GM18519 (cell line): Measurements from ENCODE around the gene APLP2.
A peak's percentile ranks its signal among the peaks of the same experiment; 100 is the strongest.
"Not testable (repeated sequence)": the region's sequence is repeated elsewhere in the genome, so short reads cannot be mapped to it uniquely, and the experiment has no call there.

ENCODE experiments used
- ATAC-seq: cut with Tn5 transposase; IDR thresholded peaks from one replicate; pipeline ENCODE4 v1.9.1; 2021; ENCODE audit warnings: mild to moderate bottlenecking, moderate library complexity; ENCODE audit not compliant: unreplicated experiment, low FRiP score

The APLP2 gene

DNA sequence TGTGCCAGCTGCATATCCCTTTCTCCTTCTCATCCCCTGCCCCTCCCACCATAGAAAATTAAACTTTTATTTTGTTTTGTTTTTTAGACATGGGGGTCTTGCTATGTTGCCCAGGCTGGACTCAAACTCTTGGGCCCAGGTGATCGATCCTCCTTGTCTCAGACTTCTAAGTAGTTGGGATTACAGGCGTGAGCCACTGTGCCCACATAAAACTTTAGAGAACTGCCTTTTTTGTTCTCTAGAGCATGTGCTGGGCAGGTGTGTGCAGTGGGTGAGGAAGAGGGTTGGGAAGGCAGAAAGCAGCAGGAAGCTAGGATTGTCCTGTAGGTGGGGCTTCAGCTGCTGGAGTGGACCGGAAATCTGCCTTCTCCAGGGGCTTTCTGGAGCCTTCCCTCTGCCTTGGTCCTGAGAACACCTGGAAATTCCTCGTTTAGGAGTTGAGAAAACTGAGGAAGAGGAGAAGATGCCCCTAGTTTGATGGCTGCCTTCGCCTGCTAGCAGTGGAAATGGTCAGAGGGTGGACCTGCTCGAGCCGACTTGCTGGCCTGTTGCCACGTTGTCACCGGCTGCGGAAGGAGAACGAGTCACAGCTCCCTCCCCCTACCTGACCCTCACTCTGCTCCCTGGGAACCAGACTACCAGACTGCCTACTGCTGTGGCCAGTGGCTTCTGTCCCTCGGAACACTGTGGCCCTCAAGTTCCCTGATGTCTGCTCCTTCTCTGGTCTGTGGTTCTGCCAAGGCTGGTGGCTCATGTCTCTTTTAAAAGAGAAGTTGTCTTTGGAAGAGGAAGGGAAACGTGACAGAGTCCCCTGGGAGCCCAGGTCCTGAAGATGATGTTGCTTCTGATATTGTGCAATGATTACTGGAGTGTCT, 93.9 kb downstream of the APLP2 start:
- no peak for ATAC-seq

DNA sequence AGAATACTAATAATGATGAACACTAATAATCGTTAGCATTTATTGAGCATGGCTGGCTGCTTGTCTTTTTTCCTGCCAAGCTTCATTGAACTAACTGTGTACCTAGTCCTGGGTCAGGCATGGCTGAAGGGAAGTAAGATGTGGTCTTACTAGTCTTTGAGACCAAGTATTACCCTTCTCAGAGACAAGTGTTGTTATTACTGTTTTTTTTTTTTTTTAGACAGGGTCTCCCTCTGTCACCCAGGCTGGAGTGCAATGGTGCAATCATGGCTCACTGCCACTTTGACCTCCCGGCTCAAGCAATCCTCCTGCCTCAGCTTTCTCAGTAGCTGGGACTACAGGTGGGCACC, 94.5 kb downstream of the APLP2 start:
- no peak for ATAC-seq

DNA sequence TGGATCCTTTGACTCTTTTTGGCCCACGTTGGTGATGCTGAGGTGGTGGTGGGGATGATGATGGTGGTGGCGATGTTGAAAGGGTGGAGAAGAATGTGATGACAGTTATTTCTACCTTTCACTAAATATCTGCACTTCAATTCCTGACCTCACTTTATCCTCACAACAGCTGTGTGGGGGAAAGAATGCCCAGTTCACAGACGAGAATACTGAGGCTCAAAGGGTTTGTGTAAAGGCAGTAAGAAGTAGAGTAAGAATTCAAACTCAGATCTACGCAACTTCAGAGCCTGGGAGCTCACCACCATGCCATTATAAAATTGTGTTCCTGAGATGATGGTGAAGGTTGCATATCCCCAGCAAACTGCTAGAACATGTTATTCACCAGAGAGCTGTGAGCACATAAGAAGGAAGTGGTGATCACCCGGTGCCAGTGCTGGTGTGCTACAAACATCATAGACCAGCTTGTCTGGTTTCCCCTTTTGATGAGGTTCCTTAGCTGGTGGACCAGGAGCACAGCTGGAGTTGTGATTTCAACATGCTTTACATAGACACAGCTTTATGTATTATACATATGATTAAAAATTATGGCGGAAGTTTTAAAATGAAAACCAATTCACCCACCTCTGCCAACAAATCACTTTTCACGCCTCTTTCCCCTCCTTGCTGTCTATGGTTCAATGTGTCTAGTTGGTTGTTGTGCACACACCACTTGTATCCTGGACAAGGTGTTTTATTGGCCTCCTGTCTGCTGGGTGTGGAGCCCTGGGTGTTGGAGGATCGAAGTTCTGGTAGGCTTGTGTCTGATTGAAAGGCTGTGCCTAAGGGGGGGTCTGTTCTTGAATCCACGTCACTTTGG, 96.1 kb downstream of the APLP2 start:
- no peak for ATAC-seq

DNA sequence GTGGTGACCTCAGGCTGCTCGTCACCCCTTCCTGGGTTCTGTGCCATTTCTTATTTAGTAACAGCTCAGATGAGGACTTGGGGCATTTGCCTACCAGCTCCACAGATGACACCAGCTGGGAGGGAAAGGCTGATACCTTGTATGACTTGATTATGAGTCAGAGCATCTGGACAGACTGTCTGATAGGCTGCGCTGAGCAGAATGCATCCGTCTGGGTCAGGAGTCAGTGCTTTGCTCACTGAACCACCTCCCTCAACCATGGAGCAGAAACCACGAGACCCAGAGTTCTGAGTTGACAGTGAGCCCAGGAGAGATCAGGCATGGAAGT, 96.7 kb downstream of the APLP2 start:
- peak; percentile 73 for ATAC-seq

DNA sequence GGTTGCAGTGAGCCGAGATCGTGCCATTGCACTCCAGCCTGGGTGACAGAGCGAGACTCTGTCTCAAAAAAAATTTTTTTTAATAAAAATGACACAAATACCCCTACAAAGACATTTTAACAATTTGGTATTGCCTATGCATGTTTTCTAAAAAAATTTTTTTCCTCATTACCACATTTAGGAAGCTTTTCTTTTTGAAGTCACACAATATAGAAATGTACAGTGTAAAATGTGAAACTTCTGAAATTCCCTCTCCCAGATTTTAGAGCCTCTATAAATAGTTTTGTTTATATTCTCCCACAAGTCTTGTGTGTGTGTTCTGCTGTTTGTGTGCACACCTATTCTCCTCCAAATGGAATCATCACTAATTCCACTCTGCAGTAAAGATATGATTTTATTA, 97.5 kb downstream of the APLP2 start:
- no peak for ATAC-seq

DNA sequence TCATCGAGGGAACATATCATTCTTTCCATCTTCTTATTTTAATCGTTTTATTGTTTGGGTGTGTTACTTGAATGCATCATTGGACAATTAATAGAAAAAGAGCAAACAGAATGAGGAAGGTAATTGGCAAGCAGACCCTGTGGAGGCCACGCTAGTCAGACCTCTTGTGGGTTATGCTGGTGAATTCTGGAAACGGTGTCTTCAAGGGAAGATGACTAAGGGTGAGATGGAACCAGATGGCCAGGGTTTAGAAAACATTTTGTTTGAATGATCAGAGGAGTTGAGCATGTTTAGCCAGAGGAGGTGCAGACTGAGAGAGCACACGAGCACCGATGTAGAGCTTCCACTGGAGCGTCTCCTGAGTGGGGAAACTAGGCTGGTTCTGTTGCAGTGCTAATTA, 98.4 kb downstream of the APLP2 start:
- no peak for ATAC-seq

DNA sequence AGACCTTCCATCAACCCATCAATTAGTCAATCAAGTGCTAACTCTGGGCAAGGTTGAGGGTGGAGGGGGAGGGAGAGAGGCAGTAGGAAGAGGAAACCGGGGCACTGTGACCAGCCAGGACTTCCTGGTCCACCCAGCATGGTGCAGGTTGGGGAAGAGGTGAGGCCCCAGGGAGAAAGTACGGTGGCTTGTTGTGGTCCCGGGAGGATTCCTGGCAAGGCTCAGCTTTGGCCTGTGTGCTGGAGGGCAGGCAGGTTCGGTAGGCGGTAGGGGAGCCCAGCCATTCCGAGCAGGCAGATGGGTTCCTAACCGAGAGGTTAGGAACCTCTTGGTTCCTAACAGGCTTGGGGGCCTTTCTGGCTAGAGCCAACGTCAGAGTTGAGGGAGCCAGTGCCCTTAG, 100.7 kb downstream of the APLP2 start:
- ATAC-seq: no peak

DNA sequence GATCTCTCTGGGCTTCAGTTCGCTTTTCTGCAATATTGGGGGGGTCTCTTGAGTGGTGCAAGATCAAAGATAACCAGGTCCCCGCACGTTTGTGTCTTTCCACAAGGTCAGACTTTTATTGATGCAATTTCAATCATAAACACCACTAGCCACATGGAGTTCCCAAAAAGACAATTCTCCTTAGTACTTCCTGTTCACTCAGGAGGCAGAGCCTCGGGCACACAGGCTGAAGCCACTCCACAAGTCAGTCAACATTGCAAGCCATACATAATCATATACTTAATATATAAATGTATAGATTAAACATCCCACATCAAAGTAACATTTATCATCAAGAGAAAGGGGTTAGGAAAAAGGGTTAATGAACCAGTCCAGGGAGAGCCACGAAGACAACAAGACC, 101.8 kb downstream of the APLP2 start:
- no peak for ATAC-seq

DNA sequence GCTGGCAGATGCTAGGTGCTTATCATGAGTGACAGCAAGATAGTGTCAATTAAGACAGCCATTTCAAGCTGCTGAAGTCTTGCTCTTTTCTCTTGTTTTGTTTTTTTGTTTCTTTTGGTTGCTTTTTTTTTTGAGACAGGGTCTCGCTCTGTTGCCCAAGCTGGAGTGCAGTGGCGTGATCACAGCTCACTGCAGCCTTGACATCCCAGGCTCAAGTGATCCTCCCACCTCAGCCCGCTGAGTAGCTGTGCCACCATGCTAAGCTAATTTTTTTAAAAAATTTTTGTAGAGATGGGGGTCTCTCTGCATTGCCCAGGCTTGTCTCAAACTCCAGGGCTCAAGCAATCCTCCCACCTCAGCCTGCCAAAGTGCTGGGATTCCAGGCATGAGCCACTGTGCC, 102.3 kb downstream of the APLP2 start:
- not testable (repeated sequence) for ATAC-seq

DNA sequence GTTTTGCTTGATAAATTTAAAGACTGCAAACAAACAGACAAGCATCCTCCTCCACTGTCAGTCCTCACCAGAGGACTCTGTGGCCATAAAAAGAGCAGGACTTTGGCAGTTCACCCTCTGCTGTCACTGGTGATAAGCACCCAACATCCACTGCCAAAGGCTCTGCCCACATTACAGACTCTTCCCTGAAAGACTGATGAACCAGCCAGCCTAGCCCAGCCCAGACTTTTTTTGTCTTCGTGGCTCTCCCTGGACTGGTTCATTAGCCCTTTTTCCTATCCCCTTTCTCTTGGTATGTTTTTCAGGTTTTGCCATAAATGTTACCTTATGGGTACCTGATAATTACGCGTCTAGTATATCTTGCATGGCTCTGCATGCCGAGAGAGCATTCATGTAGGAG, 104.9 kb downstream of the APLP2 start:
- no peak for ATAC-seq

DNA sequence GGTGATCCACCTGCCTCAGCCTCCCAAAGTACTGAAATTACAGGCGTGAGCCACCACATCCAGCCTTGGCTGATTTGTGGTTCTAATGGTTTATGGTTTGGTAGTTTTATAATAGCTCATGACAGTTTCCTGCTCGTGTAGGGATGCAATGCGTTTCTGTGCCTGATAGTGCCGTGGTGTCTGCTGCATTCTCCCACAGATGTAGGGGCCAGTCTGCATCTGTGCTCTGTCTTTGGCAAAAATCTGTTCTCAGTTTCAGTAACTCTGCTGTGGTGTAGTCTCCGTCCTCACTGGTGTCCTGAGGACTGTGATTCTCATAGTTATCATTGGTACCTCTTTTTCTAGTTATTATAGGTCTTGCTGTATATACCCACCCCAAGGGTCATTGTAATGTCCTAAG, 106.2 kb downstream of the APLP2 start:
- ATAC-seq: no peak

DNA sequence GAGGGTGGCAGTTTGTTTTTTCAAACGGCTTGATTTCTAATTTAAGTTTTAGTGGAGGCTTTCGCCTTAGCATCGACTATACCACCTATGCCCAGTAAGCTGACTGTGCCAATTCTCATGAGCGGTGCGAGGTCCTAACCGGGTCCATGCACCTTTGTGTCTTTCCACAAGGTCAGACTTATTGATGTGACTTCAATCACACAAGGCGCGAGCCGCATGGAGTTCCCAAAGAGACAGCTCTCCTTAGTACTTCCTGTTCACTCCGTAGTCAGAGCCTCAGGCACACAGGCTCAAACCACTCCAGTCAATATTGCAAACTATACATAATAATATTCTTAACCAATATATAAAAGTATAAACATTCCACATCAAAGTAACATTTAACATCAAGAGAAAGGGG, 108.1 kb downstream of the APLP2 start:
- no peak for ATAC-seq

DNA sequence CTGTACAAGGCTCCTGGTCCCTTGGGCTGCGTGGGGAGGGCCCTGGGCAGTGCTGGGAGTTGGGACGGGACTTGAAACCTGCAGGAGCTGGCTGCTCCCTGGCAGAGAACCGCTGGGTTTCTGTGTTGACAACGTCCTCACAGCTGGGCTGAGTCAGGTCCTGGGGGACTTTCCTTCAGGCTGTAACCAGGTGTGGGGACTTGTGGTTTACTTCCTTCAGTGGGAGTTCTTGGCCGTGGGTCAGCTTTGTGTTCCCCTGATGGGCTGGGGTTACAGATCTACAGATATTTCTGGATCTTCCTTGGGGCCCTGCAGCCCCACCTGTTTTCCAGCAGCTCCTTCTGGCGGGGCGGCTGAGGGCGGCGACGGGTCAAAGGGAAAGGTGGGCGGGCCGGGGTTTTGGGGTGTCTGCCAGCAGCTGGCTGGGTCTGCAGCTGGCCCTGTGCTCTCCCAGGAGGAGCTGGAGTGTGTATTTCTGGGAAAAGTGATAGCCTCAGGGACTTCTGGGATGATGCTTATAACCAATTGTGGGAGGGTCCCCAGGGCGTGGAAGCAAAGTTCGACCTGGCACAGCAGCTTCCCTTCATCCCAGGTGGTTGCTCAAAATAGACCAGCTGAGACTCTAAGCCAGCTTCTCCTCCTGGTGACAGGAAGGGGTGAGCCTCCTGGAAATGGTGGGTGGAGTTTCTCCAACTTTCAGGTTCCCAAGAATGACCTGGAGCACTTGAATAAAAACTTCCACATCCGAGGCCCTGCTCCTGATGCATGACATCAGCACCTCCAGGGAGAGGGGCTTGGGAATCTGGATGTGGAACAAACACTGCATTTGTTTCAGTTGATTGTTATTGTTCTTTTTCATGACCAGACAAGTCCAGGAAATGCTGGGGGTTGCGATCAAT, 109.0 kb downstream of the APLP2 start:
- no peak for ATAC-seq

DNA sequence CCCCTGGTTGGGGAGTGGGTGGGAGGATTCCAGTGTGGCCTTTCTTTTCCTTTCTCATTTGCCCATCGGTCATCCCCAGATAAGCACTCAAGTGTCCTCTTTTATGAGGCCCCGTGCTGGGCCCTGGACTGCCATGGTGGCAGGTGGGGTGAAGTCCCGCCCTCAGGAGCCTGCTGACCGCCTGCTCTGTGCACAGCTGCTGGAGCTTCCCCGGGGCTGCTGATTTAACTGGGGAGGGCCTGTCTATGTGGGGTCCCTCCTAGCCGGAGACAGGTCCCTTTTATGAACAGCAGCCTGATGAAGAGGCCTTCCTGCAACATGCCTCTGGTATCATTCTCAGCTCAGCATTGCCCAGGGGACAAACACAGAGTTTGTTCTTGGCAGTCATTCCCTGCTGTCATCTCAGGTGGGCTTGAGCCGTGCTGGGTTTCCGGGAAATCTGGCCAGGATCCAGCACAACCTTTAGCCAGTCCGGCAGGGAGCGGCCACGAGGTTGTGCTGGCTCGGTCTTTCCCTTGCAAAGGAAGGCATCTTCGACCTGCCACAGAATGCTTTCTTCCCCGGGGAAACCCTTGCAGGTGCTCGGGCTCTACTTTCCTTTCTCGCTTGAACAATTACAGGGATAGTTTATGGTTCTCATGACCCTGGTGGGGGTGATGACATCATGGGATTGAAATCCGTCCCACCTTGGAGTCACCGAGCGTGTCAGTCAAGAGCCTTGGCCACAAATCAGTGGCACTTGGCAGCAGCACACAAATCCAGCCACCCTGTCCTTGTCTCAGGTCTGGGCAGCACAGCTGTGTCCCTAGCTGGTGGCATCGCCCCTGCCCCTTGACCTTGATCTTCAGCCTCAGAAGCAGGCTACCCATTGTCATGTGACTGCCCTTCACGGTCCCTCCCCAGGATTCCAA, 110.0 kb downstream of the APLP2 start:
- no peak for ATAC-seq

DNA sequence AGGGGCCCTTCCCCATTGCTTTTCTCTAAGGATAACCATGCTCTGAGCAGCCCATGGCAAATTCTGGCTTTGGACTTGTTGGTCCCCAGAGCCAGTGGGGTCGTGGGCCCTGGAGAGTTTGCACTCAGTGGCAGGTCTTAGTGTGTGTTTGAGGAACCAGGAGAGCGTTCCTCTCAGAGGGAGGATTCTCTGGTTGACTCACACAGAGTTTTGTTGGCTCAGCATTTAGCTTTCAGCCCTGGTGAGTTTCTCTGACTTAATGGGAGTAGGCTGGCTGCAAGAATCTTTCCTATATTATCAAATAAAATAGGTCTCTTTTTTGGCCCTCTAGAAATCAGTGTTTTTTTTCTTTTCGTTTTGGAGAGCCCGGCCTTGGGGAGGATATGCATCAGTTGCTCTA, 110.8 kb downstream of the APLP2 start:
- ATAC-seq: no peak

DNA sequence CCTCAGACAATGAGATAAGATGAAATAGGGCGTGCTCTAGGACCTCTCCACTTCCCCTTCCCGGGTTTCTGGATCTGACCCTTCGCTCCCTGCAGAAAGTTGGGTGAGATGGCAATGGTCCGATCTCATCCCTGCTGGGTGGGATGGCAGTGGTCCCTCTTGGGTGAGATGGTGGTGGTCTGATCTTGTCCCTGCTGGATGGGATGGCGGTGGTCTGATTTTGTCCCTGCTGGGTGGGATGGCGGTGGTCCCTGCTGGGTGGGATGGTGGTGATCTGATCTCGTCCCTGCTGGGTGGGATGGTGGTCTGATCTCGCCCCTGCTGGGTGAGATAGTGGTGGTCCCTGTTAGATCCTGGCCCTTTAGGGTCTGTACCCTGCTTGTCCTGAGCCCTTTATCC, 111.2 kb downstream of the APLP2 start:
- no peak for ATAC-seq

DNA sequence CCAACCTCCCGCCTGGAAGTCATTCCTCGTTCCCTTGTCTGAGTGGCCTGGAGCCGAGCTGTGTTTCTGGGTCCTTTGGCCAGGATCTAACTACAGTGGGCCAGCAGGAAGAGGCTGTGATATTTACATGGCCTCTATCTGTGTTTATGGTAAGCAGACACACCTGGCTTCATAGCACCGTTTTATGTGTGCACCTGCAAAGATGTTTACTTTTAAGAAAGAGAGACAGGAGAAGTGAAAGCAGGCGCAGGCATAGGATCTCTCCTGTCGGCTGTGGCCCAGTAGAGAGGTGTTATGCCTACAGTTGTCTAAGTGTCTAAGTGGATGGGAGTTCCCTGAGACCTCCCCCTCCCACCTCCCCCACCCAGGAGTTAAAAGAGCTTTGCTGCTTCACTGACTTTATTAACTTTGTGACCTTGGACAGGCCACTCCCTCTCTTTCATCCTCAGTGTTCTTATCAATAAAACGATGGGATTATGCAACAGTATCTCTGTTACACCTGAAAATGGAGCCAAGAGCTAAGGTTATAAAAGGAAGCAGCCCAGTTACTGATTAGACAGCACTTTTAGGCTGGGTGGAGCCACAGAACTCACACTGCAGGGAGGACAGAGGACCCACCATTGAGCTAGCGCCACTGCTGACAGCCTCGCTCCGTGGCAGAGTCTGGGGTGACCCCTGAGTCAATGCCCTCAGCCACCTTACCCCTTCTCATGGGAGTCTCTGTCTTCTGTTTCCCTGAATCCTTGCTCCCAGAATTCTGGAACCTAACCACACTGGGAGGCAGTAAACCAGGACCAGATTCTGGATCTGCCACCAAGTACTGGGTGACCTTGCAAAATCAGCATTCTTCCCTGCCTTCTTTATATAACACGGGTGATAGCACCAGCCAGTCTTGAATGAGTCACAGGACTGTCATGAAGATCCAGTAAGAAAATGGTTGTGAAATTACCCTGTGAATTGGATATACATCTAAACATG, 111.9 kb downstream of the APLP2 start:
- no peak for ATAC-seq

DNA sequence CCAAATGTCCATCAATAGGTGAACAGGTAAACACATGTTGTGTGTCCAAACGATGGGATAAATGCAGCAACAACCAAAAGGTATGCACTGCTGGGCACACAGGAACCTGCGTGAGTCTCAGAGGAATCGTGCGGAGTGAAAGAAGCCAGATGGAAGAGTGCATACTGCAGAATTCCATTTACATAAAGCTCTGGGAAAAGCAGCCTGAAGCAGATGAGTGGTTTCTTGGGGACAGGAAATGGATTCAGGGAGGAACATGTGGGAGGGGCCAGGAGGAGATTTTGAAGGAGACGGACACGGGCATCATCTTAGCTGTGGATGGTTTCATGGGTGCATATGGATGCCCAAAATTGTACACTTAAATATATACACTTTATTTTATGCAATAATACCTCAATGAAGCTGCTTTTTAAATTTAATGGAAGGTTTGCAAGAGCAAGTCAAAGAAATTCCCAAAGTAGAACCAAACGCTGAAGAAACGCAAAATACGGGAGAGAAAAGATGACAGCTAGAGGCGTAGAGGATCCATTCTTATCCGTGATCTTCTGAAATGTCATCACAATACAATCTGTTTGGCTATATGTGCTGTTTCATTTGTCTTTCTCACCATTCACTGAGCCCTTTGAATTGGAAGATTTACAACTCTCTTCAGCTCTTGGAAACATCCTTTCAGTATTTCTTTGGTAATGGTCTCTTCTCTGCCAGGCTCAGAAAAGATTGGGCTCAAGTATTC, 114.3 kb downstream of the APLP2 start:
- no peak for ATAC-seq
